Peyer's patch (tissue), 4 donors: ENCODE results near the gene NEDD4L. TPM values are rescaled to one million over a fixed set of nuclear protein-coding genes. Genes with fewer than 3 reads are reported as not detected.

Source experiments
- DNase-seq, 3 donors: peaks; one replicate each; pipeline ENCODE4 v3.0.0-alpha.2; 2017 to 2019
- H3K27ac ChIP-seq, 4 donors: fragments of 200-600 bp; sonication (generic); one replicate each; pipeline ENCODE4 v1.5.1; 2016 to 2019
- H3K27me3 ChIP-seq, 2 donors: fragments of 200-600 bp; sonication (generic); one replicate each; pipeline ENCODE4 v1.5.1; 2019
- H3K36me3 ChIP-seq, 3 donors: fragments of 200-600 bp; sonication (generic); one replicate each; pipeline ENCODE4 v1.5.1; 2016 to 2019
- H3K4me1 ChIP-seq, 4 donors: fragments of 200-600 bp; sonication (generic); one replicate each; pipeline ENCODE4 v1.5.1; 2016 to 2019
- H3K4me3 ChIP-seq, 4 donors: fragments of 200-600 bp; sonication (generic); 1 replicate in 3 of 4; 2 replicates in 1 of 4; pipeline ENCODE4 v1.5.1; 2016 to 2019; ENCODE audit warnings: mild to moderate bottlenecking in 1 of 4
- H3K9me3 ChIP-seq, 4 donors: fragments of 200-600 bp; sonication (generic); one replicate each; pipeline ENCODE4 v1.5.1; 2016 to 2019; ENCODE audit warnings: mild to moderate bottlenecking in 1 of 4
- POLR2A ChIP-seq, 2 donors: fragments of 450-650 bp; IDR thresholded peaks; one replicate each; pipeline ENCODE4 v1.5.1; 2017; ENCODE audit warnings: antibody characterized with exemption in 2 of 2, mild to moderate bottlenecking in 2 of 2, moderate library complexity in 2 of 2
- total RNA-seq, 4 donors: library from RNA; depleted of rRNA; stranded (reverse); fragments of >200 nt; gene quantifications; one replicate each; pipeline ENCODE4 v1.1.0, GENCODE V29; 2016
- TF ChIP-seq, protein P1 (sequence below), 6 experiments: fragments of 450-650 bp in 4 of 6; fragments of 200-600 bp in 2 of 6; sonication (generic) in 1 of 6; IDR thresholded peaks; one replicate each; pipeline ENCODE4 v1.5.1; 2017 to 2019; ENCODE audit warnings: antibody characterized with exemption in 6 of 6, mild to moderate bottlenecking in 3 of 6, moderate library complexity in 1 of 6

The NEDD4L gene
- total RNA-seq, 4 donors from 2014 or later, result 213 to 312 (median 277) TPM

DNA sequence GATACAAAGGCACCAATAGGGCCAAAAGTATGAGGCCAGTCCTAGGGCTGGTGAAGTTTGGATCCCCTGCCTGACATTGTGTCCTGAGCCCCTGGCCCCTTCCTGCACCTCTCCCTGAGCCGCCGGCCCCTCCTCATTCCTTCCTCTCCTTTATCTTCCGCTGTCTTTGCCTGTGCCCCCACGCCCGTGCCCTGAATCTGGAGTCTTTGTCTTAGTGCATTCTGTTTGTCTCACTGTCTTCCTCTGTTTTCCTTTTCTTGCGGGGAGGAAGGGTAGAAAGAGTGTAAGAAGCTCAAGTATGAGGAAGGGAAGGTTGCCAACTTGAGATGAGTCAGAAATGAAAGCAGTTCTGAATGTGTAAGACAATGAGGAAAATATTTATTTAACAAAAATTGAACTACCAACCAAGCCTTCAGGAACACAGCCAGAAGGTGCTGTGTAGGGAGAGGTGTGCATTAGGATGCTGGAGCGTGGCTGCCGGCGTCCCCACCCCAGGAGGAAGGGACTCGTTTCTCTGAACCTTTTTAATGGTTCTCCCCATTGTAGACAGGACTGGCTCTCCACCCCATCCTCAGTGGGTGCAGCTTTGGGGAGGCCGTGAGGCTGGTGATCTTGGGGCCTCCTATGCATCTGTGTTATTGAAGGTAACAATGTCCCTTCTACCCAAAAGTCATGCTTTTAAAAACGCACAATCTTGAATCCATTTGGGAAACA, 133.1 kb downstream of the NEDD4L start:
- Histone ChIP-seq H3K4me3 (no peak overlapping the region), H3K27ac (peak overlapping the region in 1 of 4 donors; percentile 32), H3K9me3 (no peaks in the 10 kb centered on the region), H3K27me3 (no peaks in the 10 kb centered on the region), H3K4me1 (peaks cover 0 to 38% (median 4%) of the 10 kb centered on the region in 4 donors), H3K36me3 (peaks cover 0 to 3% (median 0%) of the 10 kb centered on the region in 3 donors)
- TF ChIP-seq, protein P1, sequence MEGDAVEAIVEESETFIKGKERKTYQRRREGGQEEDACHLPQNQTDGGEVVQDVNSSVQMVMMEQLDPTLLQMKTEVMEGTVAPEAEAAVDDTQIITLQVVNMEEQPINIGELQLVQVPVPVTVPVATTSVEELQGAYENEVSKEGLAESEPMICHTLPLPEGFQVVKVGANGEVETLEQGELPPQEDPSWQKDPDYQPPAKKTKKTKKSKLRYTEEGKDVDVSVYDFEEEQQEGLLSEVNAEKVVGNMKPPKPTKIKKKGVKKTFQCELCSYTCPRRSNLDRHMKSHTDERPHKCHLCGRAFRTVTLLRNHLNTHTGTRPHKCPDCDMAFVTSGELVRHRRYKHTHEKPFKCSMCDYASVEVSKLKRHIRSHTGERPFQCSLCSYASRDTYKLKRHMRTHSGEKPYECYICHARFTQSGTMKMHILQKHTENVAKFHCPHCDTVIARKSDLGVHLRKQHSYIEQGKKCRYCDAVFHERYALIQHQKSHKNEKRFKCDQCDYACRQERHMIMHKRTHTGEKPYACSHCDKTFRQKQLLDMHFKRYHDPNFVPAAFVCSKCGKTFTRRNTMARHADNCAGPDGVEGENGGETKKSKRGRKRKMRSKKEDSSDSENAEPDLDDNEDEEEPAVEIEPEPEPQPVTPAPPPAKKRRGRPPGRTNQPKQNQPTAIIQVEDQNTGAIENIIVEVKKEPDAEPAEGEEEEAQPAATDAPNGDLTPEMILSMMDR (IDR thresholded peaks at IDR 0.05), result no peak
- no peak for TF ChIP-seq POLR2A (IDR thresholded peaks at IDR 0.05)
- no peak for DNase-seq

- no peak for TF ChIP-seq POLR2A (IDR thresholded peaks at IDR 0.05)
- TF ChIP-seq, protein P1 (IDR thresholded peaks at IDR 0.05), result no peak
- no peaks in the 10 kb centered on the region for H3K27me3 ChIP-seq
- no peaks in the 10 kb centered on the region for H3K36me3 ChIP-seq
- no peak for DNase-seq
- H3K4me1 ChIP-seq, result peaks cover 0 to 39% (median 4%) of the 10 kb centered on the region in 4 donors
- H3K4me3 ChIP-seq, result no peak overlapping the region
- H3K27ac ChIP-seq, result peak overlapping the region in 1 of 4 donors; percentile 52
- H3K9me3 ChIP-seq, result no peaks in the 10 kb centered on the region
These were observed 134.0 kb downstream of the NEDD4L start for GRCh38 chr18:58177896-58178470.

DNA sequence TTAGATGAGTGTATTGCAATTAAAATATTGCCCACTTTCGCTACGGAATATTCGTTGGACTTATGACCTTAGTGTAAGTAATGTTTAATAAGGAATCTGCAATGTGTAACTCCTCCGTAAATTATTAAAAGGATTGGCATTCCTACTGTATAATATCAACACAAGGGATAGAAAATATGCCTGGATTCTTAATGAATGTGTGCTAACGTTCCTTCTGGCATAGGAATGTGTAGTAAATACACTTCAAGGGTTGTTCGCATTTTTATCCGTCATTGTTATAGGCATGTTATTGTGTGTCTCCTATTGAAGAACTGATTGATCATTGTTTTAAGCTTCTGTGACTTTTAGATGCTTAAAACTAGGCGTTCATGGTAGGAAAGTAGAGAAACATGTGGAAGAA, 134.5 kb downstream of the NEDD4L start:
- Histone ChIP-seq H3K4me3 (peak overlapping the region in 1 of 4 donors; percentile 25), H3K36me3 (no peaks in the 10 kb centered on the region), H3K27me3 (no peaks in the 10 kb centered on the region), H3K9me3 (no peaks in the 10 kb centered on the region), H3K27ac (peak overlapping the region in 1 of 4 donors; percentile 52), H3K4me1 (peaks cover 0 to 42% (median 4%) of the 10 kb centered on the region in 4 donors)
- TF ChIP-seq, protein P1 (IDR thresholded peaks at IDR 0.05), result no peak
- TF ChIP-seq POLR2A (IDR thresholded peaks at IDR 0.05), result no peak
- no peak for DNase-seq

DNA sequence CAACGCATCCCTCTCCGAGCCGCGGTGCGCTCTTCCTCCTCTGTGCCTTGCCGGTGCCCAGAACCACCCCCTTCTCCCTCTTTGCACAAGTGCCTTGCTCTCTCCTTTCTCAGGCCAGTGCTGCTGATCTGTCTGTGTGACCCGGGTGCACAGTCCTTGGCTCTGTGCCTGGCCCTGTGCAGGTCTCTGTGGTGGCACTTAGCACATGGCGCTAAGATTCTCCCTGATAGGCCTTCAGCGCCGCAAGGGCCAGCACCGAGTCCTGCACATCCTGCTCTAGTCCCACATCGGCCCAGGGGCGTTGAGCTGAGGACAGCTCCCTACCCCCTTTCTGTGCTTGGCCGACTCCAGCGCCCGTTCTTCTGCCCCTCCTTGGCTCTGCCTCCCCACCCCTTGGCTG, 136.1 kb downstream of the NEDD4L start:
- H3K4me3 ChIP-seq, result no peak overlapping the region
- peaks cover 0 to 42% (median 4%) of the 10 kb centered on the region in 4 donors for H3K4me1 ChIP-seq
- H3K9me3 ChIP-seq, result no peaks in the 10 kb centered on the region
- H3K27ac ChIP-seq, result no peak overlapping the region
- no peaks in the 10 kb centered on the region for H3K36me3 ChIP-seq
- no peaks in the 10 kb centered on the region for H3K27me3 ChIP-seq
- DNase-seq, result no peak
- TF ChIP-seq, protein P1 (IDR thresholded peaks at IDR 0.05), result no peak
- TF ChIP-seq POLR2A (IDR thresholded peaks at IDR 0.05), result no peak

- DNase-seq, result peak in 2 of 3 donors; percentile 56 to 86
- Histone ChIP-seq H3K9me3 (no peaks in the 10 kb centered on the region), H3K4me3 (no peak overlapping the region), H3K27me3 (no peaks in the 10 kb centered on the region), H3K27ac (no peak overlapping the region), H3K4me1 (peaks cover 0 to 39% (median 4%) of the 10 kb centered on the region in 4 donors), H3K36me3 (no peaks in the 10 kb centered on the region)
- no peak for TF ChIP-seq POLR2A (IDR thresholded peaks at IDR 0.05)
- TF ChIP-seq, protein P1 (IDR thresholded peaks at IDR 0.05), result peak; percentile 58 to 90 (median 84)
These were observed 136.8 kb downstream of the NEDD4L start for GRCh38 chr18:58180738-58181353.
